HG02973 (cell line): Measurements from ENCODE around the gene PIGBOS1.
"Not testable (repeated sequence)": the region's sequence is repeated elsewhere in the genome, so short reads cannot be mapped to it uniquely, and the experiment has no call there.

ENCODE experiments used
- ATAC-seq: cut with Tn5 transposase; IDR thresholded peaks from one replicate; pipeline ENCODE4 v1.9.1; 2021; ENCODE audit warnings: moderate library complexity; ENCODE audit not compliant: unreplicated experiment

PIGBOS1 gene

GRCh38 chr15:55297315-55297714 lies 21.6 kb downstream of the PIGBOS1 start:
- ATAC-seq, result no peak

- ATAC-seq, result peak; percentile 75
Measured at GRCh38 chr15:55290528-55291057, 28.3 kb downstream of the PIGBOS1 start.

- ATAC-seq, result peak; percentile 62
Measured at GRCh38 chr15:55289746-55290527, 29.0 kb downstream of the PIGBOS1 start, which contains the start of gene RAB27A. TSS of gene RAB27A (minus strand) at chr15:55289813. CDS start at chr15:55234934, 54,879 bp downstream.

- peak; percentile 29 for ATAC-seq
Measured at GRCh38 chr15:55289011-55289745, 29.7 kb downstream of the PIGBOS1 start.

GRCh38 chr15:55288006-55288717 lies 30.8 kb downstream of the PIGBOS1 start:
- ATAC-seq, result no peak

GRCh38 chr15:55286442-55287189 lies 32.3 kb downstream of the PIGBOS1 start:
- not testable (repeated sequence) for ATAC-seq

GRCh38 chr15:55284426-55284825 lies 34.5 kb downstream of the PIGBOS1 start:
- no peak for ATAC-seq

- ATAC-seq, result no peak
Measured at GRCh38 chr15:55283379-55284147, 35.4 kb downstream of the PIGBOS1 start.

- ATAC-seq, result no peak
Measured at GRCh38 chr15:55282284-55282833, 36.6 kb downstream of the PIGBOS1 start.

- ATAC-seq, result no peak
Measured at GRCh38 chr15:55281517-55282228, 37.2 kb downstream of the PIGBOS1 start.

- ATAC-seq, result not testable (repeated sequence)
Measured at GRCh38 chr15:55280589-55280988, 38.3 kb downstream of the PIGBOS1 start.

- ATAC-seq, result peak; percentile 77
Measured at GRCh38 chr15:55279746-55280351, 39.1 kb downstream of the PIGBOS1 start.

- ATAC-seq, result no peak
Measured at GRCh38 chr15:55279100-55279745, 39.7 kb downstream of the PIGBOS1 start.

- no peak for ATAC-seq
Measured at GRCh38 chr15:55277715-55278114, 41.2 kb downstream of the PIGBOS1 start.

GRCh38 chr15:55277116-55277564 lies 41.8 kb downstream of the PIGBOS1 start:
- peak; percentile 46 for ATAC-seq

- ATAC-seq, result no peak
Measured at GRCh38 chr15:55276324-55276723, 42.6 kb downstream of the PIGBOS1 start.

- ATAC-seq, result no peak
Measured at GRCh38 chr15:55270291-55270690, 48.6 kb downstream of the PIGBOS1 start.
